Right renal pelvis (tissue), 4 donors: Measurements from ENCODE around the gene OCLN. TPM values are rescaled to one million over a fixed set of nuclear protein-coding genes. Genes with fewer than 3 reads are reported as not detected.
"Not testable (repeated sequence)": the region's sequence is repeated elsewhere in the genome, so short reads cannot be mapped to it uniquely, and the experiment has no call there.

Experiments used
- DNase-seq, 4 donors: peaks; one replicate each; pipeline ENCODE4 v3.0.0-alpha.2; 2013; ENCODE audit warnings: low read depth in 4 of 4, low spot score in 3 of 4, missing footprints in 1 of 4
- polyA plus RNA-seq, 4 donors: library from polyadenylated mRNA; unstranded; fragments of 120-200 nt; gene quantifications; one replicate each; pipeline ENCODE4 v1.2.1, GENCODE V29; 2013; ENCODE audit not compliant: insufficient read length in 4 of 4

Gene OCLN
- polyA plus RNA-seq, 4 donors, result 32.2 to 48.3 (median 42.9) TPM

GRCh38 chr5:69527128-69527770 lies 34.7 kb downstream of the OCLN start:
- no peak for DNase-seq

GRCh38 chr5:69528035-69528434 lies 35.4 kb downstream of the OCLN start:
- DNase-seq, result no peak

- DNase-seq, result no peak
Measured at GRCh38 chr5:69528609-69529008, 36.0 kb downstream of the OCLN start.

DNA sequence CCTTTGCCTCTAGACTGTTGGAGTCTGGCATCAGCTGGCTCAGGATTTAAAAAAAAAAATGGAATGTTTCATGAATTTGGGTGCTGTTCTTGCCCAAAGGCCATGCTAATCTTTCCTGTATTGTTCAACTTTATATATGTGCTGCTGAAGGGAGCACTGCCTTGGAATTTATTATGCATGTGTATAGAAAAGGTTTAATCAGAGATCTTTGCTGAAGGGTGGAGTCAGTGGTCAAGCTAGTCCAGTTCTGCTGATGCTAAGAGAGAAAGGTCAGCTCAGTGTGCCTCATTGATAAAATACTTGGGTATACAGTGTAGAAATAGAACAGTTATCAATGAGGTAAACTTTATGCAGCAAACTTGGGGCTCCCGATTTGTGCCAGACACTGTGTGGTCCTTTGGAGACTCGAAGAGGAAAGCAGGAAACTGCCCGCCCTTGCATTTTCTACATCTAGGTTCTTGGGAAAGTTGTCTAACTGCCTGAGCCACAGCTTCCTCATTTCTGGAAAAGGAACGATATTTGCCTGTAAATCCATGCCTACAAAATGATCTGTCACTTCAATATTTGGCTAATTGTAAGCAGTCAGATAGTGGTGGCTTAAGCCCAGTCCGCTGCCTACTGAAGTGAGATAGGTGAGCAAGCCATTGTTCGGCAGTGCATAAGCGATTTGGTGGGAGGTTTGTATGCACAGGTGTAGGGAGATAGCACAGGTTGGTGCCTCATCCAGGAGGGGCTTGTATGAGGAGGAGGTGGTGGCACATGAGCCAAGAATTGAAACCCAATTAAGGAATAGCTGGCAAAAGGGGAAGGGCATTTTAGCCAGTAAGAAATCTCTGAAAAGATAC lies 38.2 kb downstream of the OCLN start:
- DNase-seq, result no peak

DNA sequence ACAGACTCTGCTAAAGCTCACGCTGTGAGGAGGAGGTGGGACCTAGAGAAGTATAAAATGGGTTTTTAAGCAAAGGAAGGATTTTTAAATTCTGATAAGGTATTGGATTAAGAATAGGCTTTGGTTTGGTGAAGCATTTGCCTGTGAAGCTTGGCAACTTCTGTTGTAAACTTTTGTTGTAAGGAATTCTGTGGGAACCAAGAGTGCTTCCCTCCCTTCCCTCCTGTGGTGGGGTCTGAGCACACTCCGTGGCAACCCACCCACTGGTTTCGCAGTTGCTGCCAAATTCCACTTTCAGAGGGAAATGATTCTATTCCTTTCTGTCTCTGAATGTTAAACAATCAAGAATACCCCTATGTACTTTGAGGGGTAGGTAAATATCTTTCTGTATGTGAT lies 38.8 kb downstream of the OCLN start:
- no peak for DNase-seq

DNA sequence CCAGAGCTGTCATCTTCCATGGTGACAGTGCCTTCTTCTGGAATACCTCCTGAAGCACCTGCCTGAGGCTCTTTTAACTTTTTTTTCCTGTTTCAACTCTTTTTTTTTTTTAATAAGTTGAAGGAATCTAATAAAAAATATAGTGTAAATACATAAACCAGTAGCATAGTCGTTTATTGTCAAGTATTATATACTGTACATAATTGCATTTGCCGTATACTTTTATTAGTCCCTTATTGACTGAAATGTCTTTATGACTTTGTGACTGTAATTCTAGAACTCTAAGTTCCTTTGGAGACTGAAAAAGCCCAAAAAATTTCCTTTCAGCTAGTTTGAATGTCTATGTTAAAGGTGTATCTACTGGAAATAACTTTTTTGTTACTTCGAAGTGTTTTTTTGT lies 45.3 kb downstream of the OCLN start:
- DNase-seq, result not testable (repeated sequence)

DNA sequence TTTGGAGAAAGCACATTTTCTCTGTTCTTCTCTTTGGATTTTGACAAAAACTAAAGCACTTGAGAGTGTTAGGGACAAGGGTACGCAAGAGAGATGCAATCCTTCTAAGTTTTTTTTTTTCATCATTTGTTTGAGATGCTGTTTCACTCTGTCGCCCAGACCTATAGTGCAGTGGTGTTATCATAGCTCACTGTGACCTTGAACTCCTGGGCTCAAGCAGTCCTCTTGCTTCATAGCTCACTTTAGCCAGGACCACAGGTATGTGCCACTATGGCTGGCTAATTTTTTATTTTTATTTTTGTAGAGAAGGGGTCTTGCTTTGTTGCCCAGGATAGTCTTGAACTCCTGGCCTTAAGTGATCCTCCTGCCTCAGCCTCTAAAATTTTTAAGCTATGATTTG lies 46.1 kb downstream of the OCLN start:
- DNase-seq, result not testable (repeated sequence)

- not testable (repeated sequence) for DNase-seq
Measured at GRCh38 chr5:69541347-69541746, 48.8 kb downstream of the OCLN start.

- DNase-seq, result not testable (repeated sequence)
Measured at GRCh38 chr5:69542838-69543618, 50.4 kb downstream of the OCLN start.

- not testable (repeated sequence) for DNase-seq
Measured at GRCh38 chr5:69544602-69545001, 52.0 kb downstream of the OCLN start.

DNA sequence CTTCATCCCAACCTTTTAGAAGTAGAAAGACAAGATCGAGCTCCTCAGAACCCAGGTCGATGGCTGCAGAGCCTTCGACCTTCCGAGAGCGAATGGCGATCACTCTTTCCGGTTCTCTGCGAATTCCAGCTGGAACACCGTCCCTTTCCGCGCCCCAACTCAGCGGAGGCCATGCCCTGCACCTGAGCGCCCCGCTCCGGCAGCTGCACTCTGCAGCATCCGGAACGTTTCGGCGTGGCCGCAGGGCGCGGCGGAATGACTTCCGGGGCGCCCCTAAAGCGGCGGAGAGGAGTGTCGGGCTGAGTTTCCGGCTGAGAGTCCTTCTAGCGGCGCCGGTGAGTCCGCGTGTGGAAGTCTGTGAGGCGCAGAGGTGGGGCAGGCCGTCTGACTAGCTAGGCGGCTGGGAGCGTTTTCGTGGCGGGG lies 67.3 kb downstream of the OCLN start, which contains the start of gene GTF2H2C:
Gene GTF2H2C, plus strand, starts transcription at position 284 of the 423 bp plus-strand sequence. CDS start 4,942 bp downstream, outside the sequence.
- peak in 3 of 4 donors; percentile 5 to 35 (median 20) for DNase-seq

- not testable (repeated sequence) for DNase-seq
Measured at GRCh38 chr5:69560587-69561431, 68.2 kb downstream of the OCLN start.

DNA sequence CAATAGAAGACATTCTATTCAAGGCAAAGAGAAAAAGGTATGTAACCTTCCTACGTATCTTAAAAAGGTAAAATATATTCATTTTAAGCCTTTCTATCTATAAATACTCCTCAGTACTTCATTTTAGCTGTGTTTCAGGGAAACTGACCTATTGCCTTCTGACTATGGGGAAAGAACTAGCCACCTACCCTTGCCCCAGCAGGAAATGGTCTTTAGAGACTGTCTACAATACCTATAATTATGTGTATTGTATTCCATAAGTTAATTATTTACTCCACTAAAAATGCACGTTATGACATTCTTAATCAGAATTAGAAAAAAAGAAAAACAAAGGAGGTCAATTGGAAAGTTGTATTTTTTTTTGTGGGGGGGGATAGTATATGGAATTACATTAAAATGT lies 73.6 kb downstream of the OCLN start:
- not testable (repeated sequence) for DNase-seq

GRCh38 chr5:69568072-69568471 lies 75.5 kb downstream of the OCLN start:
- not testable (repeated sequence) for DNase-seq

GRCh38 chr5:69583356-69583755 lies 90.8 kb downstream of the OCLN start:
- not testable (repeated sequence) for DNase-seq

- not testable (repeated sequence) for DNase-seq
Measured at GRCh38 chr5:69596114-69596840, 103.7 kb downstream of the OCLN start.

DNA sequence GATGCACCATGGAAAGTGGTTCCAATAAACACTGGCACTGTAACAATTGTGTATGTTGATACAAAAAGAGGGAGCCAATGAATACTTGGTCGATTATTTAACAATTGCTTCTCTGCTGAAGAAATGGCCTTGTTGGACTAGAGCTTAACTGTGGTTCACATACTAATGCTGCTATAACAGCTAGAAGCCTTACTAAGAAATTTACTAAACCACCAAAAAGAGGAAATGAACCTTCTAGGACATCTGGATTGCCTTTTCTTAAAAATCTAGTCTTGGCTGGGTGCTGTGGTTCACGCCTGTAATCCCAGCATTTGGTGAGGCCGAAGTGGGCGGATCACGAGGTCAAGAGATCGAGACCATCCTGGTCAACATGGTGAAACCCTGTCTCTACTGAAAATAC lies 109.4 kb downstream of the OCLN start:
- DNase-seq, result not testable (repeated sequence)

- DNase-seq, result not testable (repeated sequence)
Measured at GRCh38 chr5:69606839-69607238, 114.2 kb downstream of the OCLN start.
